Fibroblast of pulmonary artery (primary cell): ENCODE measurements around the gene RTN4RL2.

ENCODE experiments used
- DNase-seq: peaks from one replicate; pipeline ENCODE4 v3.0.0-alpha.2; 2010; ENCODE audit warnings: low read depth
- H3K4me3 ChIP-seq: replicated peaks from 2 replicates; pipeline ENCODE4 v1.5.1; 2011; ENCODE audit warnings: low read depth, mild to moderate bottlenecking, control low read depth, low read length, moderate library complexity
- TF ChIP-seq, protein P1 (sequence below): IDR thresholded peaks from 2 replicates; pipeline ENCODE4 v1.5.1; 2011; ENCODE audit warnings: mild to moderate bottlenecking, control low read depth, low read length, inconsistent platforms; ENCODE audit errors: missing control alignments

Gene RTN4RL2

GRCh38 chr11:57516061-57516443 is 55.7 kb downstream of the RTN4RL2 start:
- TF ChIP-seq, protein P1, sequence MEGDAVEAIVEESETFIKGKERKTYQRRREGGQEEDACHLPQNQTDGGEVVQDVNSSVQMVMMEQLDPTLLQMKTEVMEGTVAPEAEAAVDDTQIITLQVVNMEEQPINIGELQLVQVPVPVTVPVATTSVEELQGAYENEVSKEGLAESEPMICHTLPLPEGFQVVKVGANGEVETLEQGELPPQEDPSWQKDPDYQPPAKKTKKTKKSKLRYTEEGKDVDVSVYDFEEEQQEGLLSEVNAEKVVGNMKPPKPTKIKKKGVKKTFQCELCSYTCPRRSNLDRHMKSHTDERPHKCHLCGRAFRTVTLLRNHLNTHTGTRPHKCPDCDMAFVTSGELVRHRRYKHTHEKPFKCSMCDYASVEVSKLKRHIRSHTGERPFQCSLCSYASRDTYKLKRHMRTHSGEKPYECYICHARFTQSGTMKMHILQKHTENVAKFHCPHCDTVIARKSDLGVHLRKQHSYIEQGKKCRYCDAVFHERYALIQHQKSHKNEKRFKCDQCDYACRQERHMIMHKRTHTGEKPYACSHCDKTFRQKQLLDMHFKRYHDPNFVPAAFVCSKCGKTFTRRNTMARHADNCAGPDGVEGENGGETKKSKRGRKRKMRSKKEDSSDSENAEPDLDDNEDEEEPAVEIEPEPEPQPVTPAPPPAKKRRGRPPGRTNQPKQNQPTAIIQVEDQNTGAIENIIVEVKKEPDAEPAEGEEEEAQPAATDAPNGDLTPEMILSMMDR: no peak
- H3K4me3 ChIP-seq: peak overlapping the region; percentile 86
- DNase-seq: no peak

DNA sequence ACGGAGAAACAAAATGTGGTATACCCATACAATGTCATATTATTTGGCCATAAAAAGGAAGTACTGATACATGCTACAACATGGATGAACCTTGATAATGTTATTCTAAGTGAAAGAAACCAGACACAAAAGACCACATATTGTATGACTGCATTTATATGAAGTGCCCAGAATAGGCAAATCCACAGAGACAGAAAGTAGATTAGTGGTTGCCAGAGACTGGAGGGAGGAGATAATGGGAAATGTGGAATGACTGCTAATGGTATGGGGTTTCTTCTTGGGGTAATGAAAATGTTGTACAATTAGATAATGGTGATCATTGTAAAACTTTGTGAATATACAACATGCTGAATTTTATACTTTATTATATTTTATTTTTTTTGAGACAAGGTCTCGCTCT is 60.8 kb downstream of the RTN4RL2 start:
- no peak for DNase-seq
- no peak overlapping the region for H3K4me3 ChIP-seq
- TF ChIP-seq, protein P1: no peak

- no peak for DNase-seq
- no peak overlapping the region for H3K4me3 ChIP-seq
- TF ChIP-seq, protein P1: no peak
Observed at GRCh38 chr11:57523419-57523818, 63.1 kb downstream of the RTN4RL2 start.
